ENCODE results near the gene ACSL5.

The ACSL5 gene

GRCh38 chr10:112353046-112353445, 20.9 kb upstream of the ACSL5 start:
- H3K27ac ChIP-seq (ENCODE audit: low read length) = no peak overlapping the region
- no peak overlapping the region for H3K4me3 ChIP-seq (ENCODE audit: low read length)
- no peak overlapping the region for H3K9ac ChIP-seq (ENCODE audit: low read depth, low read length)
- no peaks in the 10 kb centered on the region for H3K36me3 ChIP-seq (ENCODE audit: insufficient read depth, low read depth, low read length)
- H3K4me1 ChIP-seq (ENCODE audit: insufficient read depth, low read length) = no peaks in the 10 kb centered on the region
- no peaks in the 10 kb centered on the region for H3K9me3 ChIP-seq (ENCODE audit: insufficient read depth, low read depth, low read length)
- H3K27me3 ChIP-seq (ENCODE audit: insufficient read depth, low read length) = peaks cover 8% of the 10 kb centered on the region; the same call in 1 of the 2 replicates

GRCh38 chr10:112356686-112357085, 17.2 kb upstream of the ACSL5 start:
- no peaks in the 10 kb centered on the region for H3K4me1 ChIP-seq (ENCODE audit: insufficient read depth, low read length)
- H3K27ac ChIP-seq (ENCODE audit: low read length) = no peak overlapping the region
- no peaks in the 10 kb centered on the region for H3K9me3 ChIP-seq (ENCODE audit: insufficient read depth, low read depth, low read length)
- peaks cover 28% of the 10 kb centered on the region for H3K27me3 ChIP-seq (ENCODE audit: insufficient read depth, low read length)
- H3K4me3 ChIP-seq (ENCODE audit: low read length) = no peak overlapping the region
- no peak overlapping the region for H3K9ac ChIP-seq (ENCODE audit: low read depth, low read length)
- H3K36me3 ChIP-seq (ENCODE audit: insufficient read depth, low read depth, low read length) = no peaks in the 10 kb centered on the region

- Histone ChIP-seq H3K27me3 (ENCODE audit: insufficient read depth, low read length) (peaks cover 36% of the 10 kb centered on the region), H3K9me3 (ENCODE audit: insufficient read depth, low read depth, low read length) (no peaks in the 10 kb centered on the region), H3K4me1 (ENCODE audit: insufficient read depth, low read length) (no peaks in the 10 kb centered on the region), H3K36me3 (ENCODE audit: insufficient read depth, low read depth, low read length) (no peaks in the 10 kb centered on the region), H3K9ac (ENCODE audit: low read depth, low read length) (no peak overlapping the region), H3K4me3 (ENCODE audit: low read length) (no peak overlapping the region), H3K27ac (ENCODE audit: low read length) (no peak overlapping the region)
These were observed 14.2 kb upstream of the ACSL5 start for GRCh38 chr10:112359606-112360307.

- Histone ChIP-seq H3K27me3 (ENCODE audit: insufficient read depth, low read length) (peaks cover 36% of the 10 kb centered on the region), H3K9me3 (ENCODE audit: insufficient read depth, low read depth, low read length) (no peaks in the 10 kb centered on the region), H3K4me1 (ENCODE audit: insufficient read depth, low read length) (no peaks in the 10 kb centered on the region), H3K27ac (ENCODE audit: low read length) (no peak overlapping the region), H3K9ac (ENCODE audit: low read depth, low read length) (no peak overlapping the region), H3K4me3 (ENCODE audit: low read length) (no peak overlapping the region), H3K36me3 (ENCODE audit: insufficient read depth, low read depth, low read length) (no peaks in the 10 kb centered on the region)
These were observed 13.3 kb upstream of the ACSL5 start for GRCh38 chr10:112360308-112361270.

GRCh38 chr10:112361951-112362751, 11.8 kb upstream of the ACSL5 start:
- no peak overlapping the region for H3K27ac ChIP-seq (ENCODE audit: low read length)
- no peaks in the 10 kb centered on the region for H3K9me3 ChIP-seq (ENCODE audit: insufficient read depth, low read depth, low read length)
- H3K9ac ChIP-seq (ENCODE audit: low read depth, low read length) = no peak overlapping the region
- H3K36me3 ChIP-seq (ENCODE audit: insufficient read depth, low read depth, low read length) = no peaks in the 10 kb centered on the region
- peaks cover 36% of the 10 kb centered on the region for H3K27me3 ChIP-seq (ENCODE audit: insufficient read depth, low read length)
- H3K4me3 ChIP-seq (ENCODE audit: low read length) = no peak overlapping the region
- no peaks in the 10 kb centered on the region for H3K4me1 ChIP-seq (ENCODE audit: insufficient read depth, low read length)

GRCh38 chr10:112362833-112363232, 11.1 kb upstream of the ACSL5 start:
- Histone ChIP-seq H3K36me3 (ENCODE audit: insufficient read depth, low read depth, low read length) (no peaks in the 10 kb centered on the region), H3K27me3 (ENCODE audit: insufficient read depth, low read length) (peaks cover 30% of the 10 kb centered on the region), H3K27ac (ENCODE audit: low read length) (no peak overlapping the region), H3K9ac (ENCODE audit: low read depth, low read length) (no peak overlapping the region), H3K4me1 (ENCODE audit: insufficient read depth, low read length) (no peaks in the 10 kb centered on the region), H3K4me3 (ENCODE audit: low read length) (no peak overlapping the region), H3K9me3 (ENCODE audit: insufficient read depth, low read depth, low read length) (no peaks in the 10 kb centered on the region)

- Histone ChIP-seq H3K9ac (ENCODE audit: low read depth, low read length) (no peak overlapping the region), H3K27me3 (ENCODE audit: insufficient read depth, low read length) (peaks cover 26% of the 10 kb centered on the region), H3K4me1 (ENCODE audit: insufficient read depth, low read length) (no peaks in the 10 kb centered on the region), H3K4me3 (ENCODE audit: low read length) (no peak overlapping the region), H3K36me3 (ENCODE audit: insufficient read depth, low read depth, low read length) (no peaks in the 10 kb centered on the region), H3K9me3 (ENCODE audit: insufficient read depth, low read depth, low read length) (no peaks in the 10 kb centered on the region), H3K27ac (ENCODE audit: low read length) (no peak overlapping the region)
These were observed 9.9 kb upstream of the ACSL5 start for GRCh38 chr10:112363696-112364688.

- Histone ChIP-seq H3K9ac (ENCODE audit: low read depth, low read length) (no peak overlapping the region), H3K27ac (ENCODE audit: low read length) (no peak overlapping the region), H3K36me3 (ENCODE audit: insufficient read depth, low read depth, low read length) (no peaks in the 10 kb centered on the region), H3K27me3 (ENCODE audit: insufficient read depth, low read length) (peaks cover 20% of the 10 kb centered on the region), H3K4me3 (ENCODE audit: low read length) (no peak overlapping the region), H3K4me1 (ENCODE audit: insufficient read depth, low read length) (no peaks in the 10 kb centered on the region), H3K9me3 (ENCODE audit: insufficient read depth, low read depth, low read length) (no peaks in the 10 kb centered on the region)
These were observed 8.9 kb upstream of the ACSL5 start for GRCh38 chr10:112365014-112365432.

- no peaks in the 10 kb centered on the region for H3K4me1 ChIP-seq (ENCODE audit: insufficient read depth, low read length)
- H3K27me3 ChIP-seq (ENCODE audit: insufficient read depth, low read length) = peaks cover 16% of the 10 kb centered on the region
- H3K27ac ChIP-seq (ENCODE audit: low read length) = no peak overlapping the region
These were observed 8.5 kb upstream of the ACSL5 start for GRCh38 chr10:112365451-112365850.

GRCh38 chr10:112366992-112367391, 6.9 kb upstream of the ACSL5 start:
- Histone ChIP-seq H3K4me1 (ENCODE audit: insufficient read depth, low read length) (no peaks in the 10 kb centered on the region), H3K9ac (ENCODE audit: low read depth, low read length) (no peak overlapping the region), H3K27me3 (ENCODE audit: insufficient read depth, low read length) (peaks cover 7% of the 10 kb centered on the region; the same call in 1 of the 2 replicates), H3K9me3 (ENCODE audit: insufficient read depth, low read depth, low read length) (no peaks in the 10 kb centered on the region), H3K4me3 (ENCODE audit: low read length) (no peak overlapping the region), H3K36me3 (ENCODE audit: insufficient read depth, low read depth, low read length) (no peaks in the 10 kb centered on the region), H3K27ac (ENCODE audit: low read length) (no peak overlapping the region)

More at GRCh38 chr10:112365451-112365850, 8.5 kb upstream of the ACSL5 start:
- H3K9me3 ChIP-seq (ENCODE audit: insufficient read depth, low read depth, low read length) = no peaks in the 10 kb centered on the region
- no peaks in the 10 kb centered on the region for H3K36me3 ChIP-seq (ENCODE audit: insufficient read depth, low read depth, low read length)
- no peak overlapping the region for H3K4me3 ChIP-seq (ENCODE audit: low read length)
- H3K9ac ChIP-seq (ENCODE audit: low read depth, low read length) = no peak overlapping the region
